ENCODE results near the gene MCF2L.

The MCF2L gene

DNA sequence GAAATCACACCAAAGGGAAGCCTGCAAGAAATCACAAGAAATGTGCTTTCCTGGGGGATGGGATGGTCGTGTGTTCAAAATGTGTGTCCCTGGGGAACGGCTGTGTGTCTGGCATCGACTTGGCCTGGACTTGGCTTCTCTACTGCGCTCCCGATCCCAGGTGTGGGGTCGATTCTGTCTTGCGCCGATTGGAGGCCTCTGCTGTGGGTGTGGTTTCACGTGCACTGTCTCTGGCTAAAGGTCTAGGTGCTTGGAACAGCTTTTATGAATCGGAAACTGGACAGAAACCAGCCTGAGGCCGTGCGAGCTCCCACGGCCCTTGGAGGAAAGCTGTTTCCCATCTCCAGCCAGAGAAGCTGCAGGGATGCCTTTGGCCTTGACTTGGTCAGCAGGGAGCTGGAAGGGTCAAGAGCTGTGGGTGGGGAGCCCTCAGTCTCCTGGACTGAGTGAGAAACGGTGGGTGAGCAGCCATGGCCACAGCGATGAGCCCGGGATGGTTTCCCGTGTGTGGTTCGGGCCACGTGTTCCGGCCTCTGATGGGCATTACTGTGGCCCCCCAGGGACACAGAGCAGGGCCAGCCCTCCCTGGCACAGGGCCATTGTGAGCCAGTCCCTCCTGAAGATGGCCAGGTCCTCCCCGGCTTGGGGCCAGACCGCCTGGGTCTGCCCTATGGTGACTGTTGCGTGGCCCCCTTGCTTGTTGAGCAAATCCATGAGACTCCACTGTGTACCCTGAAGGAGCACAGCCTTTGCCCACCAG, 29.7 kb downstream of the MCF2L start:
- no peak for DNase-seq (ENCODE audit: low spot score)

DNA sequence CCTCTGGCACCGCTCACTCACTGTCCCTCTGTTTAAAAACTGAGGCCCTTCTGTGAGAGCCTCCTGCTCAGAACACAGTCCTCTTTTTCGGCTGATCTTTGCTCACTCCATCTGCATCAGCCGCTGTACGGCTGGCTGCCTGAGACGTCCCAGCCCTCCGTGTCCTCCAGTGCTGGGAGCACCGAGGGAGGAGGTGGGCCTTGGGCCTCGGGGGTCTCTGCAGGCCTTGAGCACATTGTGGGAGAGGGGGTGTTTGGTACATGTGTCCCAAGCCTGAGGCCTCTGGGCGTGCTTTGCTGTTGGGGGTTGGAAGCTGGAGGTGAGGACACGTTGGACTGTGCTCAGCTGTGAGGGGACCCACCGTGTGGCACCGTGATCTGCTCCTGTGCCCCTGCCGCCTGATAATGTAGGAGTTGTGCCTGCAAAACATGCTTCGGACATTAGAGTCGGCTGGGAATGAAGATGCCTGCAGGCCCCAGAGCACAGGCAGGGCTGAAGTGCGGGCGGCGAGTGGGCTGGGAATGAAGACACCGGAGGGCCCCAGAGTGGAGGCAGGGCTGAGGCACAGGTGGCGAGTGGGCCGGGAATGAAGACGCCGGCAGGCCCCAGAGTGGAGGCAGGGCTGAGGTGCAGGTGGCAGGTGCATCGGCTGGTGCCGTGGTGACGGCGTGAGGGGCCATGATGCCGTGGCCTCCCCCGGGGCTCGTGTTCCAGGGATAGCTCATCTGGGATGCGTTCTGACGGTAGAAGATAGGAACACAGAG, 30.6 kb downstream of the MCF2L start:
- DNase-seq (ENCODE audit: low spot score) = no peak

- no peak for DNase-seq (ENCODE audit: low spot score)
Observed at GRCh38 chr13:113000575-113000974, 31.6 kb downstream of the MCF2L start.

DNA sequence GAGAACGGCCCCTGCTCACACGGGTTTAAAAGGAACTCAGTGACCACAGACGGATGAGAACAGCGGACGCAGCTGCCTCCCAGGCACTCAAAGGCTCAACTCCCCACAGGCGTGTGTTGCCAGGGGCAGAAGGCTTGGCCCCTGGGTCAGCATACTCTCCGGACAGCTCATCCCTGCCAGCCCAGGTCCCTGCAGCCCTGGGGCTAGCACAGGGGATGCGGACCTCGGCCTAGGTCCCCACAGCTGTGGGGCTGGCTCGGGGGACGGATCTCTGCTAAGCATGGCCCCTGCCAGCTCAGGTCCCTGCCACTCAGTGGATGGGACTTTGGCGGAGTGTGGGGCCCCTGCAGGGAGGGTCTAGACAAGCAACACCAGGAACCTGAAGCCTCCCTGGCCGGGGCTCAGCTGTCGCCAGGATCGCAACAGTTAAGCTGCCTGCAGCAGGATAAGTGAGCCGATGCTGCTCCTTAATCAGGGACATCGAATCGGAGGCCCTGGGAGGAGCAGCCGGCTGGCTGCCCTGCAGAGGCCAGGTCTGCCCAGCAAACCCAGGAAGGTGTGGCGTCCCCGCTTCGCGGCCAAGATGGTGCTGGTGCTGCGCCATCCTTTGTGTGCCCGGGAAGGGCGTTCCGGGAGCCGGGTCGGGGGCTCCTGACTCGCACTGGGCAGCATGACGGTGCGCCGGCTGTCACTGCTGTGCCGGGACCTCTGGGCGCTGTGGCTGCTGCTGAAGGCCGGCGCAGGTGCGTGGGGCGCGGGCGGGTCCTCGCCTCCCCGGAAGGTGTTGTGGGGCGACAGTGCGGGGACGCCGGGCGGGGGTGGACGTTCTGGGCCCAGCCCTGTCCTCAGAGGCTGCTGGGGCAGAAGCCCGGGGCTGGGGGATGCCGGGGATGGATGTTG, 32.5 kb downstream of the MCF2L start:
- no peak for DNase-seq (ENCODE audit: low spot score)

DNA sequence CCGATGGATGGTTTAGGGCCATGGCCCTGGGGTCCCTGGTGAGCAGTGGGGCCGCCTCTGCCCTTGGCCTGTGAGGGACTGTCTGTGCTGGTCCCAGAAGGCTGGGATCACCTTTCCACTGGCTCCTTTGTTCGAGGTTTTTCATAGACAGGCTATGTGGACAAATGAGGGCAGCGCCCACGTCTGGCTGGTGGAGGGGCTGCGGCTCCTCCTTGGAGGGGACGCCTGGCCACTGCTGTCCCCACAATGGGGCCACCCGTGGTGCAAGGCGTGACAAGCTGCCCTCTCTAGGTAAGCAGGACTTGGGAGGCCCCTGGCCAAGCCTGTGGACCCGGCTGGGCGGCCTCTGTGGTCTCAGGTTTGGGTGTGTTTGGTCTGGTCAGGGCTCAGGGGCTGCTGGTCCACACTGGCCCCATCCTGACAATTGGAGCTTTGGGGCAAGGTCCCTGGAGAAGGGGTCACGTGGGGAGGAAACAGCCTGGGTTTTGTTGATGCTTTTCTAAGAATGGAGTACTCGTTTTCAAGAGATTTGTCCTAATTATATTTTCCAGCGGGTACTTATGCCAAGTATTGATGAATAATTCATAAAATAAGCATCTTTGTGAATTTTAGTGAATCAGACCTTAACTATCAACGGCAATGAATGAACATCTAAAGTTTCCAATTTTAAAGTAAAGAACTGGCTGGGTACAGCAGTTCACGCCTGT, 33.3 kb downstream of the MCF2L start:
- DNase-seq (ENCODE audit: low spot score) = no peak

- DNase-seq (ENCODE audit: low spot score) = no peak
Observed at GRCh38 chr13:113002913-113003290, 33.9 kb downstream of the MCF2L start.

GRCh38 chr13:113004126-113004525, 35.1 kb downstream of the MCF2L start:
- no peak for DNase-seq (ENCODE audit: low spot score)

DNA sequence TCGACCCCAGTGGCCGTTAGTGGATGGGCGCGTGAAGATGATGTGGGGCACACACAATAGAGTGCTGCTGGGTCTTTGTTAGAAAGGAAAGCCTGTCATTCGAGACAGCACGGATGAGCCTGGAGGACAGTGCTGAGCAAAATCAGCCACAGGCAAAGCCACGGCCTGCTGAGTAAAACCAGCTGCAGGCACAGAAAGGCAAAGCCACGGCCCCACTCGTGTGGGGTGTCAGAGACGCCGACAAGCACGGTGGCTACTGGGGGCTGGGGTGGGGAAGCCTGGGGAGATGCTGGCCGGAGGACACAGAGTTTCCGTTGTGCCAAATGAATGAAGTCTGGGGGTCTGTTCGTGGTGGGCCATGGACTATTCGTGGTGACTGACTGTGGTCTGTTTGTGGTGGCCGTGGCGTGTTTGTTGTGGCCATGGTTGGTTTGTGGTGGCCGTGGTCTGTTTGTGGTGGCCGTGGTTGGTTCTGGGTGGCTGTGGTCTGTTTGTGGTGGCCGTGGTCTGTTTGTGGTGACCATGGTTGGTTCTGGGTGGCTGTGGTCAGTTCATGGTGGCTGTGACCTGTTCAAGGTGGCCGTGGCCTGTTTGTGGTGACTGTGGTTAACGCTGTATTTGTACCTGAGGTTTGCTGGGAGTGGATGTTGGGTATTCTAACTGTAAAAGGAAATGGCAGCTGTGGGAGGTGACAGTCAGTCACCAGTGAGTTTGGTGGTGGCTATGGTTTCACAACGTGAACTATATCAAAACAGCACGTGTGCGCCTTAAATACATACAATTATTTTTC, 36.3 kb downstream of the MCF2L start:
- no peak for DNase-seq (ENCODE audit: low spot score)

GRCh38 chr13:113005997-113006396, 37.0 kb downstream of the MCF2L start:
- no peak for DNase-seq (ENCODE audit: low spot score)

DNA sequence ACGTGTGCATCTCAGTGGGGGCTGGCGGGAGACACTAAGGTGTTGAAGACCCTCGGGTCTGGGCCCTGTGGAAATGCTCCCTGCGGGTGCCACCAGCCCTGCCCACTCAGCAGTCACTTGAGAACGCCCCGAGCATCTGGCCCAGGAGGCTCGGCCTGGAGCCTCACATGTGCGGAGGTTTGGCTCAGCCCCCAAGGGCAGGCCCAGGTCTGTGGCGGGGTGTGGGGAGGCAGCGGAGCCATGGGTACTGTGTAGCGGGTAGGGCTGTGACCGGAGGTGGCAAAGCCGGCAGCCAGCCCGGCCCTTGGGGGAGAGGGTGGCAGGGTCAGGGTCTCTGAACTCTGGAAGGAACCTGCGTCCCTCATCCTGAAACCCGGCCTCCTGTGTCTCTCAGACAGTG, 37.6 kb downstream of the MCF2L start:
- no peak for DNase-seq (ENCODE audit: low spot score)

GRCh38 chr13:113008851-113009250, 39.8 kb downstream of the MCF2L start:
- DNase-seq (ENCODE audit: low spot score) = no peak

DNA sequence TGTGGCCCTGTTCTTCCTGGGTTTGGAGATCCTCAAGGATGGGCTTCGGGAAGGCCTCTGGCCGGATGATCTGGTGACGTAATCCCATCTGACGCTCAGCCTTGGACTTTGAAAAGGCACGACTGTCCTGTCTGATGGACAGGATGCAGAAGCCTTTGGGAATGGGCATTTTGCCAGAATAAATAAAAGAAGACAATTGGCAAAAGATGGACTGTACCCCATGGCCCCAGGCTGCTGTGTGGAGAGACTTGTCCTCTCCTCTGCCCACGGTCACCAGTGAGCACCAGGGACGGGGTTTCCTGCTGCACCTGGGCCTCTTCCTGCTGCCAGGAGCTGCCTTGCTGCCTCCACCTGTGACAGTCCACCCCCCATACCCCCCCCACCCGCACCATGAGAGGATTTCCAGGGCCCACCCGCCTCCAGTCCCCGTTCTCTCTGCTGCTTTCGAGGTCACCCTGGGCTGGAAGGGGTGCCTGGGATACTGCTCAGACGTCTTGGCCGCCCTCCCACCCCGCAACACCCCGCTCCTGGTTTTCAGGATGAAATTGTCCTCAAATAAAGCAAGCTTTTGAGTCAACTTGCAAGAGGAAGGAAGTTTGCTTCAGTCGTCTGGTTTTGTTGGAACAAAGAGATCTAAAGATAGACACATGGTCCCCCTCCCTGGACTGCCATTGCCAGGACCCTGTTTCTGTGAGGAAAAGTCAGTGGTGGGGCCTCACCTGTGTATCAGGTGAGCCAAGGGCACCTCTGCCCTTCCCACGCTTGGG, 40.9 kb downstream of the MCF2L start:
- no peak for DNase-seq (ENCODE audit: low spot score)

DNA sequence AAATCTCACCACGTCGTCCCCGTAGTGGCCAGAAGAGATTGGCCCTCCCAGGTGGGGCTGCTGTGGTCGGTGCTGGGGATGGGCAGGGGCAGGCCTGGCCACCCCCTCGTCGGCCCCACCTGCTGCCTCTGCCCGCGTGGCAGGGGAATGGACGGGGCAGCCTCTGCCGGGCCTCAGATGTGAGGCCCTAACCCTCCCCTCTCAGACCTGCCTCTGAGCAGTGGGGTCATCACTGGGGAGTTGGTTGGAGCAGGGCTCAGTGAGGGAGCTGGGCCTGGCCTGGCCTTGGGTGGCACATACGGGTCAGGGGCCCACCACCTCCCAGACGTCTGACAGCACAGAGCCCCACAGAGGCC, 41.5 kb downstream of the MCF2L start:
- DNase-seq (ENCODE audit: low spot score) = no peak

- no peak for DNase-seq (ENCODE audit: low spot score)
Observed at GRCh38 chr13:113013303-113013702, 44.3 kb downstream of the MCF2L start.

- DNase-seq (ENCODE audit: low spot score) = no peak
Observed at GRCh38 chr13:113013878-113014751, 45.1 kb downstream of the MCF2L start.

- DNase-seq (ENCODE audit: low spot score) = no peak
Observed at GRCh38 chr13:113014752-113015745, 46.0 kb downstream of the MCF2L start.

DNA sequence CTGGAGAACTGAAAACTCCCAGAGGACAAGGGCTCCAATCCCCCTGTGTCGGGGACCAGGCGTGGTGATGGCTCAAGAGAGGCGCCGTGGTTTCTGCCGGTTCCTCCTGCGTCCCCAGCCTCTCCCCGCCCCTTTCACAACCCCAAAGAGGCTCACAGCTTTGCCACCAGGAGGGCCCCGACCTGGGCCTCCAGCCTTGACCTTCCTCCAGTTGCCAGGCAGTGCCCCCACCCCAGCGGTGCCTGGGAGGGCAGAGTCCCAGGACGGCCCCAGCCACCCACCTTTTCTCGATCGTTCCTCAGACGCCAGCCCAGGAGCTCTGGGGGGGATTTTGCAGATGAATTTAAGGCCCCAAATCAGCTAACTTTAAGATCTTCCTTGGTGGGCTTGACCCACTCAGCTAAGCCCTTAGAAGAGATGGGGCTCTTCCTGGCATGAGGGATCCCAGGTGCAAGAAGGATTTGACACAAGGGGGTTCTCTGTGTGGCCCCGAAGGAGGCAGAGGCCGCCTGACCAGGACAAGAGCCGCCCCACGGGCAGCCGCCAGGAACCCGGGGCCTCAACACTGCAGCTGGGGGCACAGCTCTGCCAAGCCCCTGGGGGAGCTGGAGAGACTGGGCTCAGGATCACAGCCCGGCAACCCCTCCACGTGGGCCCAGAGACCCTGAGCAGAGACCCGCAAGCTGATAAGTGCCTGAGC, 47.0 kb downstream of the MCF2L start:
- DNase-seq (ENCODE audit: low spot score) = no peak
